Kidney (tissue), 14 donors: Measurements from ENCODE around the gene PRR5L. TPM values are rescaled to one million over a fixed set of nuclear protein-coding genes. Genes with fewer than 3 reads are reported as not detected.

Experiments
- DNase-seq, 5 donors: peaks; one replicate each; pipeline ENCODE4 v3.0.0-alpha.2; 2013 to 2020
- FAIRE-seq: peaks from 2 replicates; lab custom pipeline; 2012; peaks lifted over from hg19 to GRCh38; lab: Jason Lieb, UNC
- H3K27ac ChIP-seq, 2 donors: one replicate each; pipeline ENCODE4 v1.7.0; 2013; ENCODE audit warnings: low read depth in 2 of 2, low read length in 2 of 2, inconsistent platforms in 1 of 2
- H3K27me3 ChIP-seq: one replicate; pipeline ENCODE4 v1.7.1; 2013; ENCODE audit warnings: low read length, inconsistent platforms; ENCODE audit not compliant: control insufficient read depth, insufficient read depth
- H3K36me3 ChIP-seq, 3 donors: one replicate each; pipeline versions ENCODE4 v1.7.0 to v1.7.1; 2013; ENCODE audit warnings: low read length in 3 of 3, control low read depth in 1 of 3, inconsistent platforms in 1 of 3; ENCODE audit not compliant: insufficient read depth in 3 of 3, control insufficient read depth in 2 of 3
- H3K4me1 ChIP-seq, 3 donors: one replicate each; pipeline versions ENCODE4 v1.7.0 to v1.7.1; 2013; ENCODE audit warnings: low read length in 3 of 3, inconsistent platforms in 1 of 3, low read depth in 1 of 3; ENCODE audit not compliant: control insufficient read depth in 2 of 3, insufficient read depth in 2 of 3
- H3K4me3 ChIP-seq, 3 donors: one replicate each; pipeline versions ENCODE4 v1.7.0 to v1.8.1; 2013; ENCODE audit warnings: low read length in 3 of 3, control low read depth in 1 of 3, inconsistent platforms in 1 of 3
- H3K9ac ChIP-seq, 3 donors: one replicate each; pipeline versions ENCODE4 v1.7.0 to v1.7.1; 2013; ENCODE audit warnings: low read length in 3 of 3, control low read depth in 1 of 3, inconsistent platforms in 1 of 3
- H3K9me3 ChIP-seq, 3 donors: one replicate each; pipeline versions ENCODE4 v1.7.0 to v1.7.1; 2013; ENCODE audit warnings: low read length in 3 of 3, control low read depth in 1 of 3, inconsistent platforms in 1 of 3; ENCODE audit not compliant: control insufficient read depth in 2 of 3, insufficient read depth in 1 of 3
- intact Hi-C: fragments of 100-400 bp; cut with DNase I; formaldehyde crosslinking; loops from one replicate; pipeline ENCODE4 v1.11.1; 2022
- polyA plus RNA-seq: library from polyadenylated mRNA; stranded (reverse); fragments of 350-450 nt; fragmentation: Illumina TruSeq; extraction: RNeasy Lipid Tissue Mini Kit (QIAGEN cat#74804); gene quantifications from one replicate; pipeline ENCODE4 v1.2.3, GENCODE V29; 2014; ENCODE audit warnings: low read depth, low replicate concordance; ENCODE audit not compliant: insufficient read depth
- total RNA-seq: library from RNA; stranded (reverse); fragmentation: NEBNext Ultra II Directional; extraction: Animal tissue kit (Norgen Biotek cat#: 25700); gene quantifications from one replicate; pipeline ENCODE4 v1.2.1, GENCODE V29; 2021
- TF ChIP-seq, protein P1 (sequence below): IDR thresholded peaks from 3 replicates; pipeline ENCODE4 v1.5.1; 2012; ENCODE audit warnings: mild to moderate bottlenecking, moderate library complexity, borderline replicate concordance; ENCODE audit not compliant: insufficient read depth; ENCODE audit errors: extremely low read depth
- donor health status: control.
- donor health status: control.
- donor health status: control.
- donor health status: control.
- donor health status: control.
- donor health status: DM: yes; HTN: yes; CAD: no.
- donor health status: Normal renal cell carcinoma (clear cell type).

Gene PRR5L
- total and polyA plus RNA-seq, 2 donors from 2014 or later, result 6.3 to 17.5 TPM

DNA sequence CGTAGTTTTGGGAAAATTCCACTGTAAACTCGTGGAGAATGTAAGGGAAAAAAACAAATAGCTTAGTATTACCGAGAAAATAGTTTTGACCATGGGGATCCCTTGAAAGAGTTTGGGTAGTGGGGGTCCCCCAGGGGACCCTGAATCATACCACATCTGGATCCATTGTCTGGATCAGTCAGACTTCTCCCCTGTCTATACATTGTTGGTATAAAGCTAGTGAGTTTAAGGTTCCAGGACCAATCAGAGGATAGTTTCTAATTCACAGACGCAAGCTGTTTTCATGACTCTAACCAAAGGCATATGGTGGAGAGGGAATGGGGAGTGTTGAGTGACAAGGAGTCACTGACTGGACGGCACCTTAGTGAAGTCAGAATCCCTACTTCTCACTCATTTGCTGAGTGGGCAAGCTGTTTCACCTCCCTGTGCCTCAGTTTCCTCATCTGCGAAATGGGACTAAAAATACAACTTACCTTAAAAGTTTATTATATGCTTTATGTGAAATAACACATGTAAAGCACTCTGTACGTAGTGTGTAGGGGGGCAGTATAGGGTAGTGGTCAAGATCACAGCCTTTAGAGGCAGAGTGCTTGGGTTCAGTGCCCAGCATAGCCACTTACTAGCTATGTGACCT is 123.8 kb downstream of the PRR5L start:
- TF ChIP-seq, protein P1, sequence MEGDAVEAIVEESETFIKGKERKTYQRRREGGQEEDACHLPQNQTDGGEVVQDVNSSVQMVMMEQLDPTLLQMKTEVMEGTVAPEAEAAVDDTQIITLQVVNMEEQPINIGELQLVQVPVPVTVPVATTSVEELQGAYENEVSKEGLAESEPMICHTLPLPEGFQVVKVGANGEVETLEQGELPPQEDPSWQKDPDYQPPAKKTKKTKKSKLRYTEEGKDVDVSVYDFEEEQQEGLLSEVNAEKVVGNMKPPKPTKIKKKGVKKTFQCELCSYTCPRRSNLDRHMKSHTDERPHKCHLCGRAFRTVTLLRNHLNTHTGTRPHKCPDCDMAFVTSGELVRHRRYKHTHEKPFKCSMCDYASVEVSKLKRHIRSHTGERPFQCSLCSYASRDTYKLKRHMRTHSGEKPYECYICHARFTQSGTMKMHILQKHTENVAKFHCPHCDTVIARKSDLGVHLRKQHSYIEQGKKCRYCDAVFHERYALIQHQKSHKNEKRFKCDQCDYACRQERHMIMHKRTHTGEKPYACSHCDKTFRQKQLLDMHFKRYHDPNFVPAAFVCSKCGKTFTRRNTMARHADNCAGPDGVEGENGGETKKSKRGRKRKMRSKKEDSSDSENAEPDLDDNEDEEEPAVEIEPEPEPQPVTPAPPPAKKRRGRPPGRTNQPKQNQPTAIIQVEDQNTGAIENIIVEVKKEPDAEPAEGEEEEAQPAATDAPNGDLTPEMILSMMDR, result no peak
- FAIRE-seq, result no peak
- H3K27me3 ChIP-seq, result no peaks in the 10 kb centered on the region
- peaks cover 4 to 6% (median 5%) of the 10 kb centered on the region in 3 donors for H3K4me1 ChIP-seq
- peaks cover 0 to 6% (median 0%) of the 10 kb centered on the region in 3 donors for H3K36me3 ChIP-seq
- no peak overlapping the region for H3K9ac ChIP-seq
- no peaks in the 10 kb centered on the region for H3K9me3 ChIP-seq
- H3K27ac ChIP-seq, result no peak overlapping the region
- no peak for DNase-seq
- no peak overlapping the region for H3K4me3 ChIP-seq
- intact Hi-C loops, result no loop called here

DNA sequence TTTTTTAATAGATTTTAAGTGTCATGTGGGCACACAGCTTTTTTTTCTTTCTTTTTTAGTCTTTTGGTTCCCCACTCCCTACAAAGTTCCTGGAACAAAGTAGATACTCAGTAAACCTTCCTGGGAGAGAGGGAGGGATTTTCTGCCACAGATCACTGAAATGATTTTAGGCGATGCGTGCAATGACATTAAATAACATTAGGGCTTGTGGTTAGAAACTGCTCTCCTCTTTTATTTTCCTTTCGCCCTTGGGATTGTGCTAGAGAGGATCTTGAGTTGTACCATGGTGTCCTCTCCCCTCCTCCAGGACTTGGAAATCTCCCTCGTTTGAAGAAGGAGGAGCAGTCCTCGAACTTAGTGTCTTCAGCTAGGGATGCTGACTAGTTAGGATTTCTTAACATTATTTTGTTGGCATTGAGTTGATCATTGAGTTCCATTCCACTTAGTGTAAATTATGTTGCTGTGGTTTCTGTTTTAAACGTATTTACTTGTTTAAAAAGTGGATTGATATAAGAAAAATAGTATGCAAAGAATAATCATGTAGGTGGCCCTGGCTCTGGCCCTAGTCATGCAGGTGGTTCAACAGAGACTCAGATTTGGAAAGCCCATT is 125.6 kb downstream of the PRR5L start:
- no peak for DNase-seq
- no peak overlapping the region for H3K27ac ChIP-seq
- peaks cover 0 to 6% (median 0%) of the 10 kb centered on the region in 3 donors for H3K36me3 ChIP-seq
- H3K4me1 ChIP-seq, result peaks cover 4 to 10% (median 6%) of the 10 kb centered on the region in 3 donors
- intact Hi-C loops, result no loop called here
- no peak for FAIRE-seq
- H3K4me3 ChIP-seq, result no peak overlapping the region
- no peaks in the 10 kb centered on the region for H3K9me3 ChIP-seq
- TF ChIP-seq, protein P1, result no peak
- no peaks in the 10 kb centered on the region for H3K27me3 ChIP-seq
- no peak overlapping the region for H3K9ac ChIP-seq

DNA sequence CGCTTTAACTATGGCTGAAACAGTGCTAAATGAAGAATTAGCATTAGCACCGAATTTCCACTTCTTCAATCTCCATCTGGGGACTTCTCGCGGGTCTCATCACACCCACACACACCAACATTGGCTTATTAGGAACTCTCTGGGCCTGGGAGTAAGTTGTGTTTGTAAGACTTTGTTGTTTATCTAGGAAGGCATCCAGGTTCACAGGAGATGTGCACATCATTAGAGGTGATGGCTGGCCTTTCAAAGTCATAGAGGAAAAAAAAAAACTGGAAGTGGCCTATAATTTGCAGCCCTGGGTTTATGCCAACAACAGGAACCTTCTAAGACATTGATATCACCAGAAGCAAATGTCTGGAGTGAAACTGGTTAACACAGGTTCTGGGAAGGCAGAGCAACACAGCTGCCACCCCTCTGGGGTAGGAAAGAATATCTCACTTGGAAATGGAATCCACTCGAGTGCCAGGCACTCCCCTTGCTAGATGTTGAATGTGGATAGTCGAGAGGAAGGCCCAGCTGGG is 129.5 kb downstream of the PRR5L start:
- FAIRE-seq (no peak), DNase-seq (no peak)
- H3K4me3 ChIP-seq, result no peak overlapping the region
- no peaks in the 10 kb centered on the region for H3K27me3 ChIP-seq
- intact Hi-C loops, result no loop called here
- no peak overlapping the region for H3K27ac ChIP-seq
- no peak overlapping the region for H3K9ac ChIP-seq
- no peaks in the 10 kb centered on the region for H3K9me3 ChIP-seq
- no peaks in the 10 kb centered on the region for H3K36me3 ChIP-seq
- H3K4me1 ChIP-seq, result peaks cover 2 to 7% (median 6%) of the 10 kb centered on the region in 3 donors
- TF ChIP-seq, protein P1, result no peak
